Nephron progenitor cell (in vitro differentiated cells): ENCODE data around the gene TRIO.

ENCODE experiments used
- DNase-seq: peaks from one replicate; pipeline ENCODE4 v3.0.0; 2021
- H3K27ac Mint-ChIP-seq: 2 replicates; pipeline ENCODE4 v1.8.0; 2021; ENCODE audit warnings: mild to moderate bottlenecking, moderate library complexity, mixed read lengths
- H3K27me3 Mint-ChIP-seq: 2 replicates; pipeline ENCODE4 v1.8.0; 2021; ENCODE audit warnings: mild to moderate bottlenecking, low read depth, mixed read lengths; ENCODE audit not compliant: poor library complexity
- H3K36me3 Mint-ChIP-seq: 2 replicates; pipeline ENCODE4 v1.8.0; 2021; ENCODE audit warnings: low read depth, mixed read lengths
- H3K4me1 Mint-ChIP-seq: 2 replicates; pipeline ENCODE4 v1.8.0; 2021; ENCODE audit warnings: mixed read lengths
- H3K4me3 Mint-ChIP-seq: 2 replicates; pipeline ENCODE4 v1.8.0; 2021; ENCODE audit warnings: mild to moderate bottlenecking, moderate library complexity, mixed read lengths
- H3K9me3 Mint-ChIP-seq: 2 replicates; pipeline ENCODE4 v1.8.0; 2021; ENCODE audit warnings: mild to moderate bottlenecking, moderate library complexity, mixed read lengths
- CTCF ChIP-seq: fragments of 200-600 bp; sonication (generic); IDR thresholded peaks from 2 replicates; pipeline ENCODE4 v1.5.0; 2021; ENCODE audit warnings: antibody characterized with exemption

The TRIO gene

GRCh38 chr5:14180437-14180836 is 37.3 kb downstream of the TRIO start:
- Mint-ChIP-seq H3K27ac (no peak overlapping the region), H3K4me1 (peaks cover 83% of the 10 kb centered on the region), H3K9me3 (no peaks in the 10 kb centered on the region), H3K27me3 (no peaks in the 10 kb centered on the region), H3K4me3 (no peak overlapping the region), H3K36me3 (no peaks in the 10 kb centered on the region)
- DNase-seq = no peak
- TF ChIP-seq CTCF = no peak

GRCh38 chr5:14181299-14181968 is 38.3 kb downstream of the TRIO start:
- Mint-ChIP-seq H3K4me3 (no peak overlapping the region), H3K9me3 (no peaks in the 10 kb centered on the region), H3K27ac (no peak overlapping the region), H3K27me3 (no peaks in the 10 kb centered on the region), H3K4me1 (peaks cover 87% of the 10 kb centered on the region), H3K36me3 (no peaks in the 10 kb centered on the region)
- no peak for DNase-seq
- TF ChIP-seq CTCF = no peak

- no peak overlapping the region for H3K27ac Mint-ChIP-seq
- no peak for TF ChIP-seq CTCF
- no peak overlapping the region for H3K4me3 Mint-ChIP-seq
- H3K36me3 Mint-ChIP-seq = no peaks in the 10 kb centered on the region
- no peaks in the 10 kb centered on the region for H3K9me3 Mint-ChIP-seq
- no peaks in the 10 kb centered on the region for H3K27me3 Mint-ChIP-seq
- peaks cover 90% of the 10 kb centered on the region for H3K4me1 Mint-ChIP-seq
- DNase-seq = no peak
Measured at GRCh38 chr5:14182761-14183160, 39.6 kb downstream of the TRIO start.

- peak overlapping the region; percentile 91 for H3K27ac Mint-ChIP-seq
- no peaks in the 10 kb centered on the region for H3K9me3 Mint-ChIP-seq
- peak overlapping the region; percentile 8 for H3K4me3 Mint-ChIP-seq
- peaks cover 89% of the 10 kb centered on the region for H3K4me1 Mint-ChIP-seq
- DNase-seq = no peak
- H3K27me3 Mint-ChIP-seq = no peaks in the 10 kb centered on the region
- no peaks in the 10 kb centered on the region for H3K36me3 Mint-ChIP-seq
- TF ChIP-seq CTCF = no peak
Measured at GRCh38 chr5:14183187-14183939, 40.2 kb downstream of the TRIO start.

GRCh38 chr5:14184082-14184481 is 40.9 kb downstream of the TRIO start:
- H3K4me3 Mint-ChIP-seq = no peak overlapping the region
- H3K36me3 Mint-ChIP-seq = no peaks in the 10 kb centered on the region
- H3K4me1 Mint-ChIP-seq = peaks cover 82% of the 10 kb centered on the region
- H3K27ac Mint-ChIP-seq = peak overlapping the region; percentile 5
- no peaks in the 10 kb centered on the region for H3K27me3 Mint-ChIP-seq
- TF ChIP-seq CTCF = no peak
- DNase-seq = no peak
- H3K9me3 Mint-ChIP-seq = no peaks in the 10 kb centered on the region

GRCh38 chr5:14184725-14185124 is 41.6 kb downstream of the TRIO start:
- Mint-ChIP-seq H3K36me3 (no peaks in the 10 kb centered on the region), H3K9me3 (no peaks in the 10 kb centered on the region), H3K27ac (peak overlapping the region; percentile 5), H3K4me1 (peaks cover 78% of the 10 kb centered on the region), H3K27me3 (no peaks in the 10 kb centered on the region), H3K4me3 (no peak overlapping the region)
- DNase-seq = no peak
- TF ChIP-seq CTCF = no peak
